GM21825 (cell line): ENCODE results near the gene RASGRP3.

Experiments
- ATAC-seq: cut with Tn5 transposase; IDR thresholded peaks from one replicate; pipeline ENCODE4 v1.9.1; 2021; ENCODE audit warnings: mild to moderate bottlenecking, moderate library complexity; ENCODE audit not compliant: unreplicated experiment

RASGRP3 gene

DNA sequence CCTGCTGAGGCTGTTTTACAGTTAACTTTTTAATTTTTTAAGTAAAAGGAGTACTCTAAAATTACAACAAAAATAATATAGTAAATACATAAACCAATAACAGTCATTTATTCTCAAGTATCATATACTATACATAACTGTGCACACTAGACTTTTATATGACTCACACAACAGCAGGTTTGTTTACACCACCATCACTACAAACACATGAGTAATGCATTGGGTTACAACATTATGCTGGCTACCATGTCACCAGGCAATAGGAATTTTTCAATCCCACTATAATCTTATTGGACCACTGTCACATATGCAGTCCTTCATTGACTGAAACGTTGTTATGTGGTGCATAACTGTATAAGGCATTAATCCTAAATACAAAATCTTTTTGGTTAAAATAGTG, 42.5 kb downstream of the RASGRP3 start:
- no peak for ATAC-seq

DNA sequence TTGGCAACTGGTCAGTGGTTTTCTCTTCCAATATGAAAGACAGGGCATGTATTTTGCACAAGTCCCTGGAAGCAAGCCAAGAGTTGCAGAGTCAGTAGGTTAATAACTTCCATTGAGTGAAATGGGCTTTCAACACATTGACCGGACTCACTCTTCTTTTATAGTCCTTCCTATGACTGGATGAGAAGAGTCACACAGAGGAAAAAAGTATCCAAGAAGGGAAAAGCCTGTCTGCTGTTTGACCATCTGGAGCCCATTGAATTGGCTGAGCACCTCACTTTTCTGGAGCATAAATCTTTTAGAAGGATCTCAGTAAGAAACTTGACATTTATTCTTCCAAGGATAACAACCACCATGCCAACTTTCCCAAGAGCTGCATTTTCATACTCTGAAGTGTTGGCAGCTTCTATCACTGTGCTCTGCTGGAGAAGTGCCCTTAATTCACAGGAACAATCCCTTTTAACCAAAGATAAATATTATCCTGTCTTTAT, 45.4 kb downstream of the RASGRP3 start:
- ATAC-seq, result no peak

DNA sequence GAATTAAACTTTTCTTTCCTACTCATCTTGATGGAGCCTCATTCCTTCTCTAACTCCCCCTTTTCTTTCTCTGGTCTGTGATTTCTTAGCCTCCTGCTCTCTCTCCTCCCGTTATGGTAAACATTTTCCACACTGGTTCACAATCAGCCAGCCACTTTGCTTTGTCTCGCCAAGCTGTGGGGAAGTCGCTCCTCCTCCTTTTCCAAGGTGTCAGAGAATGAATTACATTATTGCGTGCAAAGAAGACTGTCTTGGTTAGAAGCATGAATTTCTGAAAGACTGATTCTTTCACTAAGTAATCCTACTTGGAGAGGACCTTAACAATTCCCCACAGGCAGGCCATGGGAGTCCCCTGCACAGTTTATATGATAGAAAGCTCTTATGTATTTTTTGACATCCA, 46.1 kb downstream of the RASGRP3 start:
- ATAC-seq, result no peak

DNA sequence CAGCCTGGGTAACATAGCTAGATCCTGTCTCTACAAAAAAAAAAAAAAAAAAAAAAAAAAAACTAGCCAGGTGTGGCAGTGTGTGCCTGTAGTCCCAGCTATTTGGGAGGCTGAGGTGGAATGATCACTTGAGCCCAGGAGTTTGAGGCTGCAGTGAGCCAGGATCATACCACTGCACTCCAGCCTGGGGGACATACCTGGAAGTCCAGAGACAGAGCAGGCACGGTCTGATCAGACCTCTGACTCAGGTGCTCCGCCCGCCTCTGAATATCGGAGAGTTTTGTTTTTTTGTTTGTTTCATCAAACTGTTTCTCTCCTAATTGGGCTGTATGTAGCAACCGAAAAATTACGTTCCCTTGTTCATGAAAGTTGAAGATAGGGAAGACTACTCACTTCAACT, 49.2 kb downstream of the RASGRP3 start:
- no peak for ATAC-seq

DNA sequence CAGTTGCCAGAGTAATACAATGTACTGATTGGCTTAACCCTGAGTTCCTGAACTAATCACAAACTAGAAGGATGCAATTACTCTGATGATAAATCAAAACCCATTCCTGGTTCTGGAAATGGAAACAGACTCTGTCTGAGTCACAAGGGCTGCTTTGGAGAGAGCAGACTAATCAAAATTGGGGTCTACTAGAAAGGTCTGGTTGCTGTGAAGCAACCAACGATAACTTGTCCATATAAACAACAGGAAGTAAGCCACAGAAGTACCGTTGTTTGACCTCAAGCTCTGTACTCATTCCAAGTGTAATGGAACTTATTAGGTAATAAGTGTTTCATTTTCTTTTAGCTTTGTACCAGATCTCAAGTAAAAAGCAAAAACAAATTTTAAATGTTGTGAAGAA, 49.7 kb downstream of the RASGRP3 start:
- ATAC-seq, result no peak

DNA sequence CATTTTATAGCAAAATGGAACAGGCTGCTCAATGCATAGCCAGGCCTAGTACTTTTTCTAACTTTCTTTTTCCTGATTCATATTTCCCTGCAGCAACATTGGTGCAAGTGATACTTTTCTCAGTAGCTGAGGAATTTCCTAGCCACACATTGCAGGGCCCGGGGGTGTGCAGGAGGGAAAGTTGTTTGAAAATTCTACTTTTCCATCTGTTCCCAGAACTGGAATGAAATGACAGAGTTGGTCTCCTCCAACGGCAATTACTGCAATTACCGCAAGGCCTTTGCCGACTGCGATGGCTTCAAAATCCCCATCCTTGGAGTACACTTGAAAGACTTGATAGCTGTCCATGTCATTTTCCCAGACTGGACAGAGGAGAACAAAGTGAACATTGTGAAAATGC, 50.5 kb downstream of the RASGRP3 start:
- no peak for ATAC-seq

DNA sequence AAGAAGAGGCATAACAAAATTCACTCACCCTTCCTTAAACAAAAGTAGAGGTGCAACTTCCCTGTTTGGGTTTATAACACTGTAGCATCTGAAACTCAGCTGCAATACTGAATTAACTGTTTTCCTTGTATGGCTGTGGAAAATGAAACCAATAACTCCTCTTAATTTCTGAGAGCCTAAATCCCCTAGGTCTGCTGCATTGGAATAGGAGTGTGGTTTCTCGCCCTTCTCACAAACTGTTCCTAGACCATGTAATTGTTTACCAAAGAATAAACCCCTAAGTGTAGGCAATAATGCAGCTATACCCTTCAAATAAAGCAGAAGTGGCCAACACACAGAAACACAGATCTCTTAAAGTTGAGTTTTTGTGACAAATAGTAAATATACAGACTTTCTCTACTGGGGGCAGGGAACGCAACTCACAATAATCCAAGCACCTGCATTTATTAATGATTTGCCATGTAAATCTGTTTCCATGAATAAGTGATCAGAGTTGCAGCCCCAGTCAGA, 52.0 kb downstream of the RASGRP3 start:
- ATAC-seq, result no peak

DNA sequence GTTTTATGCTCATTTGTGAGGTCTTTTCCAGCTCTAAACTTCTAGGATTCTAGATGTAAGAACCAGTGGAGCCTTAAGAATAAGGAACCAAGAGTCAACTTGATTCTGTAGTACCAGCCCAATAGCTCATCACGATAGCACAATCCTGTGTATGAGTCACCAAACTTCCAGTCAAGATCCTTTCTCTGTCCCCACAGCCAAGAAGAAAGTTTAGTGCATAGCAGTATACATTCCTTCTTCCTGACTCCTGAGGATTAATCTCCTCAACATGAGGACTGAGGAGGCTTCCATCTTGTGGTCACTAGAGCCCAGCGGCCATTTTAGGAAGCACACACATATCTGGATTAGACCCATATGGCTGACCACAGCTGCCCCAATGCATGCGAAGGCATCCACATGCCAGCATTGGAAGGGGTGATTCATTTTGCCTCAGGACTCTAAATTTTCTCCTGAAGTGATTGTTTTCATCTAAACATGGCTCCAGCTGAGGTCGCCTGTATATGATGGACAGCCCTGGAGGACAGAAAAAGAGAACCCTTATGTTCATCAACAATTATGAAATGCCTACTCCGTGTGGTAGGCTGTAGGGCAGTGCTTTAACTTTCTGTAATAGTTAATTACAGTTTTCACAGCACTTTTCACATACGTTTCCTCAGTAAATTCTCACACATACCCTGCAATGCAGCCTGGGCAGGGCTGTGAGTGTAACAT, 53.5 kb downstream of the RASGRP3 start:
- no peak for ATAC-seq

DNA sequence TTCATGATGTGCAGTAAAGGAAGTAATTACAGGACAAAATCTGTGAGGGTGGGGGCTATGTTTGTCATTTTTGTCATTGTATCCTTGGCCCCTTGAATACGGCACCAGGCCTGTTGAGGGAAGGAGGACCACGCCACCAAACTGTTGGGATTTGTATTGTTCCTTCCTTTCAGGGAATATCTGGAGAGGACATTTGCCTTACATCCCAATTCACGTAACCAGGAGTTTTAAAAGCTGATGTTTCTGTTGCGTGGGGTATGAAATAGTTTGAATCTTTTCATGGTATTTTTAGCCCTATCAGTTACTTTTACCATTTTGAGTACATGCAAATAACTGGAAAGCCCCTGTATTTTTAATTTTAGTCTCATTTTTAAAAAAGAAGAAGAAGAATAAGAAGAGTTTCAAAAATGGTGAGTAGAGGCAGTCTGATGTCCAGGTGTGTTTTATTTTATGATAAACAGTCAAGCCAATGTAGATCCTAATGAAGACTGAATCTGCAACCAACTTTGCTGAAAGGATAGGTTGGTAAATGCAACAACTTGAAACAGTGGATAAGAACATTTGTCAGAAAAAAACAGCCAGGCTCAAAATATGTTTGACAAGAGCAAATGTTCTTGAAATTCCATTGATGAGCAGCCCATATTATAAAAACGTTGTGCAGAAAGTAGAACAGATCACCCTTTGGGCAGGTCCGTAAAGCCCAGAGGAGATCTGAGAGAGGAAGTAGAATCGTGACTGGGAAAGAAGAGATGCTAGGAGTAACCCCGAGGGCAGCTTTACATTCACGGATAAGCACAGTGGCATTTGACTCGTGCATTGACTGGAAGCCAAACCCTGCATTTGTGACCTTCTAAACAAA, 54.5 kb downstream of the RASGRP3 start:
- ATAC-seq, result no peak

DNA sequence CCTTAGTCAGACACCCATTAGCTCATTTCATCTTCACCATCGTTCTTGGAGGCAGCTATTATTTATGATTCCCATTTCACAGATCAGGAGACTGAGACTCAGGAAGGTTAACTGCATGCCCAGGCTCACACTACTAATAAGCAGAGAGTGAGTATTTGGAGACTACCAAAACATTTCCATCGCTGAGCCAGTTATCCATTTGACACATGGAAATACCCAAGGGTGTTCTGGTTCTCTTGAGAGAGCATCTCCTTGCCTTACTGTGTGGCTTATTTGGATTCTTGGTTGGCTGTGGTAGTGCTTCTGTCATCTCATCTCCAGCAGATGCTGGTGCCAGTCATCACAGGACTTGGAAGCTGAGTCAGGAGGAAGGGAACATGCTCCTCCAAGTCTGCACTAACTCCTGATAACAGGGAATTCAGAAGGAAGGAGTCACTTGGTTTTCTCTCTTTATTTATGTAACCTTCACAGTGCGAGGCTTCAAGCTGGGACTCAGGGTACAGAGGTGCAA, 55.2 kb downstream of the RASGRP3 start:
- no peak for ATAC-seq

DNA sequence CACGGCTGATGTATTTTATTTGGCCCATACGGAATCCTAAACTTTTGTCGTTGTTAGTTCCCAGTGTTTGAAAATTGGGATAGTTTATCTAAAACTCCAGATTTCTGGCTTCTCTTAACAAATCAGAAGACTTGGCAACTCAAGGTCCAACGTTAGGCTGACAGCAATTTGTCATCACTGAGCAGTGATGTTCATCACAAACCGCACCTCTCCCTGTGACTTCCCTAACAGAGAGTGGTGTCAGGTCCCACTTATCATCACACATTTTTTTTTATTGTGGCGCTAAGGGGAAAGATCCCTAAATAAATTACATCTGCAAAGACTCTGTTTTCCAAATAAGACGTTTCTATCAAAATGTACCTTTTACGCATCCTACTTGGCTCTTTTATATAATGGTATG, 55.7 kb downstream of the RASGRP3 start:
- no peak for ATAC-seq

DNA sequence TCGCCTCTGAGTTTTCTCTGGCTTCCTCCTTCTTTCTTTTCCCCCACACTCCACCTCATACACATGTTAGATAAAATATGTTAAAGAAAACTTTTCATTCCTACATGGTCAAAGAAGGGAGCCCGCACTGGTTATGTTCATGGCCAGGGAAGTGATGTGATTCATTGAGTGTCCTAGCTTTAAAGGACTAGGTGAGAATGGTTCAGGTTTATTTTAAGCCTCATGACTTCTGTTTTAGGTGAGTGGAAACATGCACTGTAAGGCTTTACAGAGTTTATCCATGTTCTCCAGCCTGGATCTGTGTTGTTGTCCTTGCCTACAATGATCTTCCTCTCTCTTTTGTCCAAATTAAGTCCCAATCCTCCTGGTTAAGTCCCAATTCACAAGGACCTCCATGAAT, 56.5 kb downstream of the RASGRP3 start:
- ATAC-seq, result no peak

DNA sequence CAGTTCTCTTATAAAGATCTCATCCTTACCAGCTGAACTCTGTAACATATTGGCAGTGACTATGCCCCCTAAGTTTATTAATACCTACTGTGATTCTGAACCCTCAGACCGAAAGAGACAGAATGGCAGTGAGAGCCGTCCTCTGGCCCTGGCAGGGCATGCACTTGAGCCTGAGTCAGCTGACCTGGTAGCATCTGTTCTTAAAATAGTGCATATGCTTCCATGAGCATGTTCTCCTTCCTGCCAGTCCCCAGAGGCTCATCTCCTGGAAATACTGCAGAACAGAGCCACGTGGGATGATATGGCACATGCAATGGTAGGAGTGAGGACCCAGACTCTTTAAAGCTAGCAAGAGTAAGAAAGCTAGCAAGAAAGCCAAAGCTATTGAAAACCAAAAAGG, 59.0 kb downstream of the RASGRP3 start:
- ATAC-seq, result no peak

DNA sequence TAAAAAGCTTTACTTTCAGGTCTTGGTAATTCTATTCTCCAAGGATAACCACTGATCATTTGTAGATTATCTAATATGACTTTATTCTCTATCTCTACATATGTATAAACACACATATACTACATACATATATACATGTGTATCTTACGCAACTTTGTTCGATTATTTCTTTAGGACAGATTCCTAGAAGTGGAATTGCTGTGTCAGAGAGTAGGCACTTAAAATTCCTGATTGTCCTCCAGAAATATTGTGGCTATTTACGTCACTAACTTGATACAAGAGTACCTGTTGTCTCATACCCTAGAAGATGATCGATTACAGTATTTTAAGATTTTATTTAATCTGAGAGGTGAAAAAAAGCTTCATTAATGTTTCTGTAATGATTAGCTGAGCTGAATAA, 64.8 kb downstream of the RASGRP3 start:
- ATAC-seq, result no peak

DNA sequence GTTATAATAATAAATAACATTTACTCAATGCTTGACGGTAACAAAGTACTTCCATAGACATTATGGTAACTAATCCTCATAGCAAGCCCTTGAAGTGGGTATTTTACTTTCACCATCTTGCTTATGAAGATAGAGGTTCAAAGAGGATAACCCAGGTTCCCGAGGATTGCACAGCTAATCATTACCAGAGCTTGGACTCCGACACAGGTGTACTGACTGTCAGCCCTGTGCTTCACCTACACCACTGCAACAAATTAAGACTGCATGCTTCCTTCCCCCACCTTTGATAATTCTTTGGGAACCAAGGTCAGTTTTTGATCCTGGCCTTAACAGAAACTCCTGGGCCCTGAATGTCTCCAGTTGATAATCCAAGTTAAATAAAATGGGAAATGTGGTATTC, 73.8 kb downstream of the RASGRP3 start:
- ATAC-seq, result no peak

DNA sequence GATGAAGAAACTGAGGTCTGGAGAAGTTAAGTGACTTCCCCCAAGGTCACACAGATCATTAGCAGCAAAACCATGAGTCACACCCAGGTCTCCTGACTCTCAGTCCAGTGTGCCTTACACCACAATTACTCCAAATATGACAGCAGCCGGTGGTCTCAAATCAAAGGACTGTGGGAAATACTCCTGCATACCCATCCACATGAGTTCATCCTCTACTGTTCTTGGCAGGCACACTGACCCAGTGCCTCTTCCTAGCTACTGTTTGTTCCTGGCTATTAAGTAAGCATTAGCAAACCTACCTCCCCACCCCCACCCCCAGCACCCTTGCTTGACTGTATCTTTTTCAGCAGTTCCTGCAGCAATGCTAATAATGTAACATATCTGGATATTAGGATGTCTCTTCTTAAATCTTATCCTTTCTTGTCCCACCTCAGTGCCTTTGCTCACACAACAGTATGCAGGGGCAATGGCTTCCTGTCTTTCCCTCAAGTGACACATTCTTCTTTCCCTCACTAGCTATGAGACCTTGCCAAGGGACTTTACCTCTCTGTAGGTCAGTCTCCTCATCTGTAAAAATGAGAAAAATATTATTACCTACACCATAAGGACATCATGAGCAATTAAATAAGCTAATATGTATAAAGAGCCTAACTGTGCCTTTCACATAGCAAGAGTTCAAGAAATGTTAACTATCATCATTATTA, 76.5 kb downstream of the RASGRP3 start:
- no peak for ATAC-seq

DNA sequence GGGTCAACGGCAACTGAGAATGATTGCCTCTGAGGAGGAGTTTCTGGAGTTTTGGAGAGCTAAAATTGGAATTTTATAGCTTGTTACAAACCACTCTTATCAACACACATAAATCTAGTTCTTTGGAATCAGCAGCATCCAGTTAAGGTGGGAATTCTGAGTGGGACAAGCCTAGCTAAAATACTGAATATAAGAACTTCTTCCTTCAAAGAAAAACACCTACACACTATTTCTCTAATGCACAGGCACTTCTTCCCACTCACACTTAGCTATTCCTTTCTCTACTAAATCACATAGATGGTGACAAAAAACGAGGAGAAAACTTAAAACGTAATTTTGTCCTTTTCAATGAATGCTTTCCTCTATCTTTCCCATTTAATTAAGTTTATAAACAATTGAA, 79.2 kb downstream of the RASGRP3 start:
- no peak for ATAC-seq

DNA sequence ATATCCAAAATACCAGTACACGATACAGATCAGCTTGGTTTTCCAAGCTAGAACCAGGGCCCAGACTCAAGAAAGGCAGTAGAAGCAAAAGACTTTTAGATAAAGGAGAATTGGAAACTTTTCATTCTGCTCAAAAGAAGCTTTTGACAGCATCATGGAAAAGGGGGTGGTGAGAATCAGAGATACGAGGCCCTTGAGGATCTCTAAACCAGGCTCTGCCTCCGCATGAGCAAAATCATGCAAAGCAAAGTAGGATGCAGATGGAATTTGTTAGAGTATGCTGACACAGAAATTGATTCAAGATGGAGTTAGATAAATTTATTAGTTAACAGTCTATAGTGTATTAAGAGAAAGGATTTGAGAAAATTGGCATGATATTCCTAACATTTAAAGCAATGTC, 82.9 kb downstream of the RASGRP3 start:
- no peak for ATAC-seq

DNA sequence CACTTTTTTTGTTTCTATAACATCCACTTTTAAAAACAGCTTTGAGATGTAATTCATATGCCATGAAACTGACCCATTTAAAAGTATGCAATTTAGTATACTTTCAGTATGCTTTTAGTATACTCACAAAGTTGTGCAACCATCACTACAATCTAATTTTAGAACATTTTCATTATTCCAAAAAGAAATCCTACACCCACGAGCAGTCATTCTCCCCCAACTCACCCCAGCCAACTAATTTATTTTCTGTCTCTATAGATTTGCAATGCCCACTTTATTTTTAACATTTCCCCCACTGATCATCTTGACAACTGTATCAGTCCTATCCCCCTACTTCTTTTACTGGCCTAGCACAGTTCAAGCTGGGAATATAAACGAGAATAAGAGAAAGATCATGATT, 83.6 kb downstream of the RASGRP3 start:
- ATAC-seq, result no peak

DNA sequence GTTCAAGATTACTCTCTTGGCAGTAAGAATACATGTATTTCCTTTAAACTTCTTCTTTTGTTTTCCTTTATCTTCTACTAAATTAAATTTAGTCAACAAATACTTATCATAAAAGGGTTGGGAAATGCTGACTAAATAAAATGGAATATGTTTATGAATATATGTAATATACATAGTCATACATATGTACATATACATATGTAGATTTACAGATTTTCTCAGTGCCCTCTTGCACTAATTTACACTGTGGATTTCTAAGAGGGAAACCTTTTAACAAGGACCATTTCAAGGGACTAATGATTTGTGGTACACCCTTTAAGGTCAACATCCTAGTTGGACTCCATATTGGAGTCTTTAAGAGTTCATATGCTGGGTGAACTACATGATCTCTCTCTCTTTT, 85.4 kb downstream of the RASGRP3 start:
- no peak for ATAC-seq

DNA sequence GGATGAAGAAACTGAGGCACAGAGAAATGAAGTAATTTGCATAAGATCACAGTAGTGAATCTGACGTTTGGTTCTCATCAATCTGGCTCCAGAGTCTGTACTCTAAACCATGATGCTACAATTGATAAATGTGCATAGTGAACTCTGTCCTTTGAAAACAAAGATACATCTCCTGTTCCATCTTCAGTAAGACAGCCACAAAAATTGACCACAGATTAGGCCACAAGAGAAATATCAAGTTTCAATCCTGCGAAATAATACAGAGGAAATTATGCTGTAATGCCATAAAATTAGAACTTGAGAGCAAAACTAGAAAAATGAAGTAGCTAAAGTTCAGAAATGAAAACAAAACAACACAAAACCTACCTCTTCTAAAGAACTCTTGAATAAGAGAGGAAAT, 94.2 kb downstream of the RASGRP3 start:
- no peak for ATAC-seq
